K562 (cell line): ENCODE measurements around the gene FGF2. TPM values are rescaled to one million over a fixed set of nuclear protein-coding genes. Genes with fewer than 3 reads are reported as not detected.

ENCODE experiments used
- ATF3 ChIP-seq, 2 experiments: fragments of 450-650 bp in 1 of 2; sonication (generic) in 1 of 2; formaldehyde crosslinking in 1 of 2; IDR thresholded peaks in 1 of 2; conservative IDR thresholded peaks in 1 of 2; 2 replicates each; pipeline versions ENCODE4 v1.6.1 to v1.8.1; 2016 to 2023; ENCODE audit warnings: mild to moderate bottlenecking in 2 of 2, moderate library complexity in 2 of 2, inconsistent platforms in 1 of 2, missing genetic modification reagents in 1 of 2
- E2F8 ChIP-seq: fragments of 450-650 bp; IDR thresholded peaks from 2 replicates; pipeline ENCODE4 v1.7.1; 2018; ENCODE audit warnings: mild to moderate bottlenecking, low read depth; ENCODE audit not compliant: partially characterized antibody
- EHMT2 ChIP-seq: fragments of 450-650 bp; IDR thresholded peaks from 2 replicates; pipeline ENCODE4 v1.6.1; 2018; ENCODE audit warnings: antibody characterized with exemption
- EZH2 ChIP-seq: IDR thresholded peaks from 2 replicates; pipeline ENCODE4 v1.6.1; 2012; ENCODE audit warnings: low read depth, mild to moderate bottlenecking, inconsistent platforms, low read length, borderline replicate concordance
- FIP1L1 ChIP-seq: fragments of 200-400 bp; formaldehyde crosslinking; IDR thresholded peaks from 2 replicates; pipeline ENCODE4 v1.6.1; 2018; ENCODE audit warnings: mild to moderate bottlenecking, low read depth, low read length; ENCODE audit not compliant: poor library complexity, severe bottlenecking
- FOXP1 ChIP-seq: sonication (generic); formaldehyde crosslinking; IDR thresholded peaks from 2 replicates; pipeline ENCODE4 v1.8.0; 2022; ENCODE audit warnings: mild to moderate bottlenecking, missing genetic modification reagents
- HMGXB4 ChIP-seq: sonication (generic); formaldehyde crosslinking; IDR thresholded peaks from 2 replicates; pipeline ENCODE4 v1.8.1; 2023; ENCODE audit warnings: mild to moderate bottlenecking, missing genetic modification reagents
- RCOR1 ChIP-seq, 2 experiments: IDR thresholded peaks; 2 replicates each; pipeline ENCODE4 v1.6.1; 2012; ENCODE audit warnings: low read depth in 2 of 2, low read length in 2 of 2, borderline replicate concordance in 1 of 2, improper control_type of control experiment in 1 of 2
- TFE3 ChIP-seq: fragments of 450-650 bp; formaldehyde crosslinking; IDR thresholded peaks from 2 replicates; pipeline ENCODE4 v1.4.0; 2020; ENCODE audit warnings: mild to moderate bottlenecking, mixed read lengths
- ZFP91 ChIP-seq: sonication (generic); formaldehyde crosslinking; IDR thresholded peaks from 2 replicates; pipeline ENCODE4 v1.8.0; 2022; ENCODE audit warnings: mild to moderate bottlenecking, missing genetic modification reagents
- ZNF143 ChIP-seq: sonication (generic); formaldehyde crosslinking; IDR thresholded peaks from 2 replicates; pipeline ENCODE4 v1.9.0; 2022; ENCODE audit warnings: mild to moderate bottlenecking, missing genetic modification reagents
- ZNF408 ChIP-seq: fragments of 250-450 bp; sonication (Bioruptor Pico); IDR thresholded peaks from 2 replicates; pipeline ENCODE4 v1.4.0; 2020; ENCODE audit warnings: low read depth, mild to moderate bottlenecking, moderate library complexity
- polyA plus RNA-seq, 8 experiments: library from polyadenylated mRNA; depleted of rRNA in 4 of 8; stranded (reverse) in 5 of 8; unstranded in 3 of 8; fragments of >200 nt; fragmentation: Nextera tagmentation in 2 of 8; fragmentation: Illumina TruSeq in 1 of 8; extraction: Ambion mirVana in 2 of 8; extraction: Trizol in 1 of 8; gene quantifications; 2 replicates each; pipeline versions ENCODE4 v1.2.1 to v1.2.3, GENCODE V29; 2011 to 2014; ENCODE audit warnings: inconsistent platforms in 1 of 8, missing spikeins in 1 of 8
- total RNA-seq, 7 experiments: library from RNA; depleted of rRNA in 6 of 7; stranded (reverse); fragments of >200 nt in 6 of 7; fragmentation: Illumina TruSeq in 2 of 7; extraction: Trizol in 2 of 7; gene quantifications; 2 replicates each; pipeline versions ENCODE4 v1.2.1 to v1.2.3, GENCODE V29; 2011 to 2021; ENCODE audit warnings: low replicate concordance in 1 of 7

The FGF2 gene
- total and polyA plus RNA-seq, 9 of the 15 experiments (the other 6 are each of a cell fraction or from before 2014, with no cell fraction given): 2.5 to 19.4 (median 9.2) TPM

- TF ChIP-seq ZNF408 (CRISPR knock-in tag) (no peak), E2F8 (no peak), ATF3 (IDR thresholded peaks at IDR 0.05) (no peak), ATF3 (CRISPR knock-in tag; conservative IDR thresholded peaks at IDR 0.05) (no peak), EZH2 (no peak), FIP1L1 (no peak), ZFP91 (0 out of 2 replicates have a peak, but pooled peaks have one; percentile 41), RCOR1 (IDR thresholded peaks at IDR 0.05; ENCODE audit: borderline replicate concordance in 1 of 2, low read depth in 2 of 2, low read length in 2 of 2) (0 out of 4 replicates have a peak, but pooled peaks of 1 of the 2 experiments have one; percentile 26), ZNF143 (no peak), EHMT2 (no peak), FOXP1 (CRISPR knock-in tag) (peak; percentile 11; the same call in 1 of the 2 replicates), TFE3 (CRISPR knock-in tag) (no peak), HMGXB4 (CRISPR knock-in tag) (no peak)
Observed at GRCh38 chr4:122921971-122922876, 95.6 kb downstream of the FGF2 start, which contains the start of gene NUDT6 (continued).
